ENCODE measurements around the gene SSX4. TPM values are rescaled to one million over a fixed set of nuclear protein-coding genes. Genes with fewer than 3 reads are reported as not detected.
"Not testable (repeated sequence)": the region's sequence is repeated elsewhere in the genome, so short reads cannot be mapped to it uniquely, and the experiment has no call there.

SSX4 gene, protein sequence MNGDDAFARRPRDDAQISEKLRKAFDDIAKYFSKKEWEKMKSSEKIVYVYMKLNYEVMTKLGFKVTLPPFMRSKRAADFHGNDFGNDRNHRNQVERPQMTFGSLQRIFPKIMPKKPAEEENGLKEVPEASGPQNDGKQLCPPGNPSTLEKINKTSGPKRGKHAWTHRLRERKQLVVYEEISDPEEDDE
- not detected for total RNA-seq
- long read RNA-seq: 0 reads

DNA sequence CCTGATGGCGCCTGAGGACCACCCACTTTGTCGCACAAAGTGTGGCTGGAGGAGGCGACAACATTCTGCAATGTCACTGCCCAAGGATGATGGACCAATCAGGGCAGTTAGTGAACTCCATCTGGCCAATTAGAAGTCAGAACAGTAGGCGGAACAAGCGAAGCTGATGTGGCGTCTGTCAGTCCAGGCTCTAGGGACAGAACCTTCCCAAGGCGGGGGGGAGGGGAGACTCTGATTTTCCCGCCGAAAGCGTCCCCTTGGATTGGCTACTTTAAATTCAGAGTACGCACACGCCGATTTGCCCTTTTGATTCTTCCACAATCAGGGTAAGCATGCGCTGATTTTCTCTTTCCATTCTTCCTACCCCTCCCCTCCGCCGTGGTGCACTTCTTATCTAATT, at the start of gene SSX4:
Gene SSX4 (plus strand): TSS at position 301 of the 400 bp plus-strand sequence. CDS start 515 bp downstream, outside the sequence.
- intact Hi-C loops (cut with DNase I); ATAC-seq; DNase-seq: not testable (repeated sequence)

DNA sequence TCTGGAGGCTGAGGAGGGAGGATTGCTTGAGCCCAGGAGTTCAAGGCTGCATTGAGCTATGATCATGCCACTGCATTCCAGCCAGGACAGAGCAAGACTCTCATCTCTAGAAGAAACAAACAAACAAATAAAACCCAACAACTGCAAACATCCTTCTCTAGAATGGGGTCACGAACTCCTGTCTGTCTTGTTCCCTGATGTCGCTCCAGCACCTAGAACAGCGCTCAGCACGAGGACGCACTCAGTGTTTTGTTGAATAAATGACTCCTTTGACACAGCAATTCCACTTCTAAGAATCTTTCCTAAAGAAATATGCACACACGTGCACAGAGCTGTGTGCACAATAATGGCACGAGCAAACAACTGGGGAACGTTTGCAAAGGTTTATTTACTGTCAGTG, 37.3 kb upstream of the SSX4 start:
- ATAC-seq; DNase-seq; intact Hi-C loops (cut with DNase I): not testable (repeated sequence)

DNA sequence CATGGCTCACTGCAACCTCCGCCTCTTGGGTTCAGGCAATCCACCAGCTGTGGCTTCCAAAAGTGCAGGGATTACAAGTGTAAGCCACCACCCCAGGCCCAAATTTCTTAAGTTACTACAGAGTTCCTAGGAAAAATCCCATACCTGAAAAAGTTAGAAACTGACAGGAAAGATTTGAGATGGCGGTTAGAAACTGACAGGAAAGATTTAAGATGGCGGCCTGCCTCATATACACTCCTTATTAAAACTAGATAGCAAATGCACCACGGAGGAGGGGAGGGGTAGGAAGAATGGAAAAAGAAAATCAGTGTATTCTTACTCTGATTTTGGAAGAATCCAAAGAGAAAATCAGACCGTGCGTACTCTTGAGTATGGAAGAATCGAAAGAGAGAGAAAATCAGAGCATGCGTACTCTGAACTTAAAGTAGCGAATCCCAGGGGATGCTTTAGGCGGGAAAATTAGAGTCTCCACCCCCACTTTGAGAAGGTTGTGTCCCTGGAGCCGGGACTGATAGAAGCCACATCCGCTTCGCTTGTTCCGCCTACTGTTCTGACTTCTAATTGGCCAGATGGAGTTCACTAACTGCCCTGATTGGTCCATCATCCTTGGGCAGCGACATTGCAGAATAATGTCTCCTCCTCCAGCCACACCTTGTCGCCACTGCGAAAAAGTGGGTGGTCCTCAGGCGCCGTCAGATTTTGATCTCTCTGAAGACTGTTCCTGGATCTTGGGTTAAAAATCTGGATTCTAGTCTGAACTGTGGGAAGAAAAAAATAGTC, 26.8 kb upstream of the SSX4 start, which contains the start of gene SSX3:
Gene SSX3 (minus strand): TSS at position 389 of the 780 bp plus-strand sequence. CDS start 1,454 bp downstream, outside the sequence.
- ATAC-seq; intact Hi-C loops (cut with DNase I); DNase-seq: not testable (repeated sequence)

DNA sequence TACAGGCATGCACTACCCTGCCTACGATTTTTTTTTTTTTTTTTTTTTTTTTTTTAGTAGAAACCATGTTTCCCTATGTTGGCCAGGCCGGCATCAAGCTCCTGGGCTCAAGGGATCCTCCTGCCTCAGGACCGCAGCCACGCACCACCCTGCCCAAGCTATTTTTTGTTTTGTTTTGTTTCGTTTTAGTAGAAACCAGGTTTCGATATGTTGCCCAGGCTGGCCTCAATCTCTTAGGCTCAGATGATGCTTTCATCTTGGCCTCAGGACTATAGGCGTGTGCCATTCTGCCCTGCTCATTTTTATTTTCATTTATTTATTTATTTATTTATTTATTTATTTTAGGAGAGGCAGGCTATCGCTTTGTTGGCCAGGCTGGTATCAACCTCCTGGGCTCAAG, 25.7 kb upstream of the SSX4 start:
- ATAC-seq: no peak
- intact Hi-C loops (cut with DNase I): no loop called here
- no peak for DNase-seq

DNA sequence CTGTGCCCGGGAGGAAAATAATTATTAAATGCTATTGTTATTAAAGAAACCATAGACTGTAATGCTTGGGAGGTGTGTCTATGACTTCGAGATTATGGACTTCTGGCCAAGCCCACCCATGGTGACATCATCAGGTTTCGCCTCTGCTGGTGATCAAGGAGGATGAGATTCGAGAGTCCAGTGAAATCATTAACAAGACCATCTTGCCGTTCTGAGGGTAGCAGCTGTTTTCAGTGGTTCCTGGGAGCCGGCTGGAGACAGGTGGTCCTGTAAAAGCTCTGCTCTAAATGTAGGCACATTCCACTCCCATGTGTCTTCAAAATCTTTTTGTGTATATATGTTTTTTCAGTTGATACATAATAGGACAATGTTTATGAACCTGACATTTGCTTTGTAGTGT, 24.1 kb upstream of the SSX4 start:
- ATAC-seq; intact Hi-C loops (cut with DNase I); DNase-seq: not testable (repeated sequence)

DNA sequence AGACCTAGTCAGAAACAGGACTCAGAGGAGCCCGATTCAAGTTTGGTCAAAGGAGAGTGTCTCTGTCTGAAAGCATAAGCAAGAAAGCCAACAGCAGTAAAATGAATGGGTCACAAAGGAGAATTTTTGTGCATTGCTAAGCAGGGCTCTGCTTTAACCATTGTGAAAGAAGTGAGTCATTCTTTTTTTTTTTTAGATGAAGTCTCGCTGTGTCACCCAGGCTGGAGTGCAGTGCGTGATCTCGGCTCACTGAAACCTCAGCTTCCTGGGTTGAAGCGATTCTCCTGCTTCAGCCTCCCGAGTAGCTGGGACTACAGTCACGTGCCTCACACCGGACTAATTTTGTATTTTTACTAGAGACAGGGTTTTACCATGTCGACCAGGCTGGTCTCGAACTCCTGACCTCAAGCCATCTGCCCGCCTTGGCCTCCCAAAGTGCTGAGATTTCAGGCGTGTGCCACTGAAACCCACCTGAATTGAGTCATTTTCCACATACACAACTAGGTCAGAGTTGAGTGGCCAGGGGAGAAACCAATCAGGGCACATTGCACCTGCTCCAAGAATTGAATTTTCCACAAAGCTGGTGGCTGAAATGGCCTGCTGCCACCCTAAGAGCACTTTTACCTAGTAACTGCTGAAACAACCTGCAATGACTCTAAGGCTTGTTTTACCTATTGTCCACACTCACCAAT, 15.5 kb upstream of the SSX4 start:
- DNase-seq; intact Hi-C loops (cut with DNase I); ATAC-seq: not testable (repeated sequence)

DNA sequence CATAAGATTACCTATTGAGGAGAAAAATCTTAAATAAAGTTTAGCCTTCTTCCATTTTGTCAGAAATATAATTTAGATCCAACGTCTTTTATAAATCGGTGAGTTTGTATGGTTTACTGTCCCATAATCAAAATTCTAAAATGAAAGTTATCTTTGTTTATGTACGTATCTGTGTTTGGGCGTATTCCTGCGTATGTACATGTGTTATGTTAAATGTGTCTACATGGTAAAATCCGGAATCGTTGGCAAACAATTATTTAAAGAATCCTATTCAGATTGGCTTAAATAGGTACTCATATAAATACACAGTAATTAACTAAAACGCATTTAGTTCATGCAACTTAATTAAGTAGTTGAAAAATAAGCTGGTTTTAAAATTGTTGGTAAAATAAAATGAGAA, 12.9 kb upstream of the SSX4 start:
- intact Hi-C loops (cut with DNase I); ATAC-seq; DNase-seq: not testable (repeated sequence)

DNA sequence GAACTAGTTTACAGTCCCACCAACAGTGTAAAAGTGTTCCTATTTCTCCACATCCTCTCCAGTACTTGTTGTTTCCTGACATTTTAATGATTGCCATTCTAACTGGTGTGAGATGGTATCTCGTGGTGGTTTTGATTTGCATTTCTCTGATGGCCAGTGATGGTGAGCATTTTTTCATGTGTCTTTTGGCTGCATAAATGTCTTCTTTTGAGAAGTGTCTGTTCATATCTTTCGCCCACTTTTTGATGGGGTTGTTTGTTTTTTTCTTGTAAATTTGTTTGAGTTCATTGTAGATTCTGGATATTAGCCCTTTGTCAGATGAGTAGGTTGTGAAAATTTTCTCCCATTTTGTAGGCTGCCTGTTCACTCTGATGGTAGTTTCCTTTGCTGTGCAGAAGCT, 13.6 kb downstream of the SSX4 start:
- DNase-seq; ATAC-seq; intact Hi-C loops (cut with DNase I): not testable (repeated sequence)

DNA sequence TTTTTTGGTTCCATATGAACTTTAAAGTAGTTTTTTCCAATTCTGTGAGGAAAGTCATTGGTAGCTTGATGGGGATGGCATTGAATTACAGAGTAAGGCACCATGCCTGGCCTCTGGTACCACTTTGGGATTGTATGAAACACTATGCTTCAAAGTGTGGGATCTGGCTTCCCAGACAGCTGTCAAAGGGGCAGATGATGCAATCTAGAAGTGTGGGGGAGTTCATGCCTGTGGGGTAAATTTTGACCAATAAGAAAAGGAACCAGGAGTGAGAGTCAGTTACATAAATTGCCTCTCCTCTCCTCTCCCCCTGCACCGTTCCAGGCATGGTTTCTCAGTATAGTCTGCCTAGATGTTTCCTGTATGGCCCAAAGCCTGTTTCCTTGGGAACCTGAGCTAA, 14.5 kb downstream of the SSX4 start:
- intact Hi-C loops (cut with DNase I); ATAC-seq; DNase-seq: not testable (repeated sequence)

DNA sequence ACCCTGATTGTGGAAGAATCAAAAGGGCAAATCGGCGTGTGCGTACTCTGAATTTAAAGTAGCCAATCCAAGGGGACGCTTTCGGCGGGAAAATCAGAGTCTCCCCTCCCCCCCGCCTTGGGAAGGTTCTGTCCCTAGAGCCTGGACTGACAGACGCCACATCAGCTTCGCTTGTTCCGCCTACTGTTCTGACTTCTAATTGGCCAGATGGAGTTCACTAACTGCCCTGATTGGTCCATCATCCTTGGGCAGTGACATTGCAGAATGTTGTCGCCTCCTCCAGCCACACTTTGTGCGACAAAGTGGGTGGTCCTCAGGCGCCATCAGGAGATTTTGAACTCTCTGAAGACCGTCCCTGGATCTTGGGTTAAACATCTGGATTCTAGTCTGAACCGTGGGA, 28.5 kb downstream of the SSX4 start, which contains the start of gene SSX4B:
Gene SSX4B (minus strand): TSS at position 101 of the 400 bp plus-strand sequence. CDS start 588 bp downstream, outside the sequence.
- DNase-seq; intact Hi-C loops (cut with DNase I); ATAC-seq: not testable (repeated sequence)

DNA sequence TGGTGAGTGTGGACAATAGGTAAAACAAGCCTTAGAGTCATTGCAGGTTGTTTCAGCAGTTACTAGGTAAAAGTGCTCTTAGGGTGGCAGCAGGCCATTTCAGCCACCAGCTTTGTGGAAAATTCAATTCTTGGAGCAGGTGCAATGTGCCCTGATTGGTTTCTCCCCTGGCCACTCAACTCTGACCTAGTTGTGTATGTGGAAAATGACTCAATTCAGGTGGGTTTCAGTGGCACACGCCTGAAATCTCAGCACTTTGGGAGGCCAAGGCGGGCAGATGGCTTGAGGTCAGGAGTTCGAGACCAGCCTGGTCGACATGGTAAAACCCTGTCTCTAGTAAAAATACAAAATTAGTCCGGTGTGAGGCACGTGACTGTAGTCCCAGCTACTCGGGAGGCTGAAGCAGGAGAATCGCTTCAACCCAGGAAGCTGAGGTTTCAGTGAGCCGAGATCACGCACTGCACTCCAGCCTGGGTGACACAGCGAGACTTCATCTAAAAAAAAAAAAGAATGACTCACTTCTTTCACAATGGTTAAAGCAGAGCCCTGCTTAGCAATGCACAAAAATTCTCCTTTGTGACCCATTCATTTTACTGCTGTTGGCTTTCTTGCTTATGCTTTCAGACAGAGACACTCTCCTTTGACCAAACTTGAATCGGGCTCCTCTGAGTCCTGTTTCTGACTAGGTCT, 43.8 kb downstream of the SSX4 start:
- DNase-seq; ATAC-seq; intact Hi-C loops (cut with DNase I): not testable (repeated sequence)

DNA sequence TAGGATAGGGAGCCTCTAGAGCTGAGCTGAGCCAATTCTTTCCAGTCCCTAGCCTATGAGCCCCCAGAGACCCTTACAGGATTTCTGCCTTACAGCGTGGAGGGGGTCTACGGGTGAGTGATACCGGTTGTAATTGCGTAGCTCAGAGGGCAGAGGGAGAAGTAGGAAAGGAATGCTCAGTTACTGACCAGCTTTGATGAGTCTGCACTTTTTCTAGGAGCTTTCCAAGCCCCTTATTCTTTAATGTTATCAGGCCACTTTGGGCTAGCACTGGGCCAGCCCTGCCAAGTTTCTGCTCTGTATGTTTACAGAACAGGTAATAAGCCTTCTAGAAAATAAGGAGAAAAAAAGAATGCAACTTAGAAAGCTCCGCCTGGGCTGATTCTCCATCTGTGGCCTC, 46.3 kb downstream of the SSX4 start:
- intact Hi-C loops (cut with DNase I); DNase-seq; ATAC-seq: not testable (repeated sequence)

DNA sequence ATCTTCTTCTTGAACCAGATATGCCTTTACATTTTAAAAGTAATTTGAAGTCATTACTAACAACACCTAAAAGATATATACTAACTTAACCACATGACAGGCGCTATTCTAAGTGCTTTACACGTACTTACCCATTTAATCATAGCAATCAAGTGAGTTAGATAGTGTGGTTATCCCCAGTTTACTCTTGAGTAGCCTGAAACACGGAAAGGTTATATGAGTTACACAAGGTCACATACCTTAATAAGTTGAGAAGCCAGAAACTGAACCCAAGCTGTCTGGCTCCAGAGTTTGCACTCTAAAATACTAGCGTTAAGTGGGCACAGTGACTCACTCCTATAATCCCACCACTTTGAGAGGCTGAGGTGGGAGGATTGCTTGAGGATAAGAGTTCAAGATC, 46.8 kb downstream of the SSX4 start:
- intact Hi-C loops (cut with DNase I); ATAC-seq; DNase-seq: not testable (repeated sequence)

DNA sequence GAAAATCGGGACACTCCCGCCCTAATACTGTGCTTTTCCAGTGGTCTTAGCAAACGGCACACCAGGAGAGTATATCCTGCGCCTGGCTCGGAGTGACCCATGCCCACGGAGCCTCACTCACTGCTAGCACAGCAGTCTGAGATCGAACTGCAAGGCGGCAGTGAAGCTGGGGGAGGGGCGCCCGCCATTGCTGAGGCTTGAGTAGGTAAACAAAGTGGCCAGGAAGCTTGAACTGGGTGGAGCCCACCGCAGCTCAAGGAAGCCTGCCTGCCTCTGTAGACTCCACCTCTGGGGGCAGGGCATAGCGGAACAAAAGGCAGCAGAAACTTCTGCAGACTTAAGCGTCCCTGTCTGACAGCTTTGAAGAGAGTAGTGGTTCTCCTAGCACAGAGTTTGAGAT, 50.4 kb downstream of the SSX4 start:
- intact Hi-C loops (cut with DNase I); ATAC-seq; DNase-seq: not testable (repeated sequence)

Other genes starting within 250 kb of the SSX4 start
- not detected for gene SSX5, start 186.7 kb upstream of the SSX4 start, total RNA-seq
- not detected for gene SSX1, start 128.1 kb upstream of the SSX4 start, total RNA-seq
- gene SSX3, start 26.8 kb upstream of the SSX4 start, total RNA-seq: not detected
- not detected for gene SSX4B, start 28.4 kb downstream of the SSX4 start, total RNA-seq
- gene SLC38A5, start 86.7 kb downstream of the SSX4 start, total RNA-seq: 1 to 10 TPM; 1.2 to 5.0 TPM
- gene FTSJ1, start 92.7 kb downstream of the SSX4 start, total RNA-seq: 10 to 100 TPM; 19.0 to 29.1 TPM
- gene PORCN, start 125.5 kb downstream of the SSX4 start, total RNA-seq: 10 to 100 TPM; 11.1 to 19.1 TPM
- 10 to 100 TPM; 68.8 to 85.2 TPM for gene EBP, start 138.3 kb downstream of the SSX4 start, total RNA-seq
- gene TBC1D25, start 156.2 kb downstream of the SSX4 start, total RNA-seq: 10 to 100 TPM; 12.4 to 18.1 TPM
- gene RBM3, start 190.9 kb downstream of the SSX4 start, total RNA-seq: 100 to 1,000 TPM; 129 to 242 TPM
- 100 to 1,000 TPM; 142 to 178 TPM for gene WDR13, start 214.0 kb downstream of the SSX4 start, total RNA-seq

All from left cardiac atrium (tissue), 4 donors.